Measurements from ENCODE around the gene DPEP2NB.
"Not testable (repeated sequence)": the region's sequence is repeated elsewhere in the genome, so short reads cannot be mapped to it uniquely, and the experiment has no call there.

The DPEP2NB gene

GRCh38 chr16:68021490-68021889 is 5.8 kb upstream of the DPEP2NB start:
- DNase-seq (ENCODE audit: extremely low read depth, low read depth): no peak
- TF ChIP-seq CTCF (IDR thresholded peaks at IDR 0.05; ENCODE audit: low read depth, low read length, missing control alignments): no peak
- H3K4me3 ChIP-seq (replicated peaks; ENCODE audit: low read depth, low read length): peak overlapping the region; percentile 99

- TF ChIP-seq CTCF (IDR thresholded peaks at IDR 0.05; ENCODE audit: low read depth, low read length, missing control alignments): no peak
- H3K4me3 ChIP-seq (replicated peaks; ENCODE audit: low read depth, low read length): no peak overlapping the region
- no peak for DNase-seq (ENCODE audit: extremely low read depth, low read depth)
Observed at GRCh38 chr16:68019167-68019680, 3.5 kb upstream of the DPEP2NB start.

- no peak for DNase-seq (ENCODE audit: extremely low read depth, low read depth)
- TF ChIP-seq CTCF (IDR thresholded peaks at IDR 0.05; ENCODE audit: low read depth, low read length, missing control alignments): no peak
- H3K4me3 ChIP-seq (replicated peaks; ENCODE audit: low read depth, low read length): no peak overlapping the region
Observed at GRCh38 chr16:68013440-68013839, 2.3 kb downstream of the DPEP2NB start.

- not testable (repeated sequence) for H3K4me3 ChIP-seq (replicated peaks; ENCODE audit: low read depth, low read length); DNase-seq (ENCODE audit: extremely low read depth, low read depth)
Observed at GRCh38 chr16:68009872-68010271, 5.8 kb downstream of the DPEP2NB start.

- TF ChIP-seq CTCF (IDR thresholded peaks at IDR 0.05; ENCODE audit: low read depth, low read length, missing control alignments): no peak
- H3K4me3 ChIP-seq (replicated peaks; ENCODE audit: low read depth, low read length): no peak overlapping the region
- no peak for DNase-seq (ENCODE audit: extremely low read depth, low read depth)
Observed at GRCh38 chr16:68009157-68009735, 6.5 kb downstream of the DPEP2NB start.

- no peak for DNase-seq (ENCODE audit: extremely low read depth, low read depth)
- TF ChIP-seq CTCF (IDR thresholded peaks at IDR 0.05; ENCODE audit: low read depth, low read length, missing control alignments): no peak
- no peak overlapping the region for H3K4me3 ChIP-seq (replicated peaks; ENCODE audit: low read depth, low read length)
Observed at GRCh38 chr16:68005786-68006286, 9.9 kb downstream of the DPEP2NB start.

GRCh38 chr16:68005211-68005610 is 10.5 kb downstream of the DPEP2NB start:
- no peak overlapping the region for H3K4me3 ChIP-seq (replicated peaks; ENCODE audit: low read depth, low read length)
- TF ChIP-seq CTCF (IDR thresholded peaks at IDR 0.05; ENCODE audit: low read depth, low read length, missing control alignments): no peak
- no peak for DNase-seq (ENCODE audit: extremely low read depth, low read depth)

All from HFF-Myc (cell line).